Lung microvascular endothelial cell (primary cell): ENCODE data around the gene ASXL3. TPM values are rescaled to one million over a fixed set of nuclear protein-coding genes. Genes with fewer than 3 reads are reported as not detected.

Experiments used
- DNase-seq, 2 donors: peaks; one replicate each; pipeline versions ENCODE4 v3.0.0 to v3.0.0-alpha.2; 2010; ENCODE audit warnings: low read depth in 2 of 2
- total RNA-seq: library from RNA; depleted of rRNA; stranded (reverse); fragments of >200 nt; gene quantifications from 2 replicates; pipeline ENCODE4 v1.2.1, GENCODE V29; 2014

ASXL3 gene
- total RNA-seq, 1 donor from 2014 or later: 0.20 TPM

DNA sequence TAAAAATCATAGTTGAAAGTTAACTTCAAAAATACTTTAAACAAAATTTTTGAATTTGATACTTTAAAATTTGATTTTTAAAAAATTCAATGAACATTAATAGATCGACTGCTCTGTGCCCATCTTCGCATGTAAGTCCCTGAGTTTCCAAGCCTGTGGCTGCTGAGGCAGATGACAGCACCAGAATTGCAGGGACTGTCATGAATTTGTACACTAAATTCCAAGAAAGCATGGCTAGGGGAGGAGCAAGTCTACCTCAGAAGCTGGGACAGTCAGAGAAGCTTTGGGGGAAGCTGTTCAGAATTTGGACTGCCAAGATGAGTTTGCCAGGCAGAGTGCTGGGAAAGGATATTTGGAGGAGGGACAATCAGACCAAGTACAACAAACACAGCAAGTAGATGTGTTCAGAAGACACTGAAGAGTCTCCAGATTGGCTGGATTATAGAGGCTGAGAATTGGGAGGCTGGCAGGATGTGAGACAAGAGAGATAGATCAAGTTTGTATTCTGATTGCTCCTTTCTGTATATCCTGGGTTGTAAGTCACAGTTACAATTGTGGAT lies 79.0 kb downstream of the ASXL3 start:
- DNase-seq: no peak

DNA sequence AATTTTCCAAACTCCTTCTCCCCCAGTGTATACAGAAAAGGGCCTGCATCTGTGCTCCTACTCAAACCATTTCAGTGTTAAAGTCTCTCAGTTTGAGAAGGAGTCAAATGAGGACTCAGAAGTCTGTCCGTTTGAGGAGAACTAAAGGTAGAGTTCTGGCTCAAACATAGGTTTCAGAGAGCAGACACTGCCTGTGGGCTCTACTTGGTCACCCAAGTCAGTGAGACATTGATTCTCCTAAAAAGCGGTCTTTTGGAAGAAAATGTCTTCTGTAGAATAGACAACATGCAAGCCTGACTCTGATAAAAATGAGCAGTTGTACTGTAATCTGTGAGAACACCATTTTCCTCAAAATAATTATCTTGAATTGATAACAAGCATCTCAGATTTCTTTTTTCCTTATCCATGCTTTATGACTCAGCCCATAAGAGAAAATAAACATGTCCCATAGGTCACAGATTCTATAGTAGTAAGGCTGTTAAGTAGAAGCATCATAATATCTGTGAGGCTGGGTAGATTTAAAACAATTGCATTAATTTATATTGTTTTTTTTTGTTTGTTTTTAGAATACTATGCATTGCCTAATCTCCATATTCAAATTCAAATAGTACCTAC lies 82.8 kb downstream of the ASXL3 start:
- no peak for DNase-seq

DNA sequence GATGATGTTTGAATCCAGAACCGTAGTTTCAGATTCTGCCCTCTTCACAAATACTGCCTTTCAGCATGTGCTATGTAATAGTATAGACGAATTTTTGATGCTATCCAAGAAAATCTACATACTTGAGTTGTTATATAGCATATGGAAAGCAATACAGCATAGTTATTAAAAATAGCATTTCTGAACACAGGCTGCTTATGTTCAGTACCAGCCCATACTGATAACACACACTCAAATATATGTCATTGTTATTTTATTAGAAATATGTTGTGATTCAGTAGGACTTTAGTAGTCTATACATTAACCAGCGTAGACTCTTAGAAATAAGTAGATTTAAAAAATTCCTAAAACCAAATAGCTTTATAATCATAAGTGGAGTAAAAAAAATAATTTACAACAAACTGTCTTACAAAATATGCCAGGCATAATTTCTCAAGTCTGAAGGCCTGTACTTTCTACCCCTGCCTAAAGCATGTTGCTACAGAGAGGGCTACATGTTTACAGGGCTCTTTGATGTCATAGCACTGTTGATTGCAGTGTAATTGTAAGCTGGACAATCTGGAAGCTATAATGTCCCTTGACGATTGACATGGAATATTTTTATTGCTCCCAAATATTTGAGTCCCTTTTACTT lies 86.3 kb downstream of the ASXL3 start:
- DNase-seq: no peak

DNA sequence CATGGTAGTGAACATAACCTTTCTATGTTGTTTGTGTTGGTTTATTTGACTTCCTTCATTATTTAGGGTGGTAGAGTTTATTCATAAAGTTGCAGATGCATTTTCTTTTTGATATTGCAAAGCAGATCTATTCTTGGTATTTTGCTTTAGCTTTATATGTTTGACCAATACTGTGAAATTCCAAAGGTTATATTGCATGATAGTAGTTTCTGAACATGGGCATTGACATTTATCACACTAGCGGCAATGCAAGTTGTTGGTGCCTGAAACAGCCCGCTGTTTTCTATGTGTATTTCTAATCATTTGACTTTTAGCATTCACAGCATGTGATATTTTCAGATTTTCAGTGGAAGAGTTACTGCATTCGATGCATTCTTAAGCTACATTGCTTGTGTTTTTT lies 87.2 kb downstream of the ASXL3 start:
- DNase-seq: no peak

DNA sequence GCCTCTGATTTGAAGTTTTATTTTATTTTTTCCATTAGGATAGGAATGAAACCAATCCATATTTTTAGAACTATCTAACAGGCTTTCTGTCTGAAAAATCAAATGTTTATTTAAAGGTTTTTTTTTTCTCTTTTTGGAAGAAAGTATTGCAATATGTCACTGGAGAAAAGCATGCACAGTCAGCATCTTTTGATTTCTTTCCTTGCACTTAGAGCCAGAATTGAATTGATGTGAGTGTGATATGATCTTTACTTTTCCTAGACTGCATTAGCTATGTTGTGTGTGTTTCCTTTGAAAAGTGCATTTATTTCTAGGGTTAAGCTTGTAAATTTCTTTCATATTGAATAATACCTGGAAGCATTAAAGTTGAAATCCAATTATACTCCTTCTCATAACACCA lies 87.6 kb downstream of the ASXL3 start:
- DNase-seq: no peak

DNA sequence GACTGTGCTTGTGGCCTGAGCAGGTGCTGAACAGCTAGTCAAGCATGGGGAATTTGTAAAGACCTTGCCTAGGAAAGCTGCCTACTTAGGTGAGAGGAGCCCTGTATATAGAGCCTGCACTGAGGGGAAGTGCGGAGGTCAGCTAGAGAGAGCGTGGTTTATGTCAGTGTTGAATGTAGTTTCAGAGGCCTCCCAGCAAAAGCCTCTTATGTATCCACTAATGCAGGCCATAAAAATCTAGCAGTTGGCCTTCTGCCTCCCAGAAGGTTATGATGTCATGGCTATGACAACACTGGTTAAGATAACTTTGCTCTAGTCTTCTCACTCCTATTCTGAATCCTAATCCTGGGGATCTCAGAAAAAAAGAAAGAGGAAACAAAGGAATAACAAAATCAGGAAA lies 88.9 kb downstream of the ASXL3 start:
- no peak for DNase-seq

DNA sequence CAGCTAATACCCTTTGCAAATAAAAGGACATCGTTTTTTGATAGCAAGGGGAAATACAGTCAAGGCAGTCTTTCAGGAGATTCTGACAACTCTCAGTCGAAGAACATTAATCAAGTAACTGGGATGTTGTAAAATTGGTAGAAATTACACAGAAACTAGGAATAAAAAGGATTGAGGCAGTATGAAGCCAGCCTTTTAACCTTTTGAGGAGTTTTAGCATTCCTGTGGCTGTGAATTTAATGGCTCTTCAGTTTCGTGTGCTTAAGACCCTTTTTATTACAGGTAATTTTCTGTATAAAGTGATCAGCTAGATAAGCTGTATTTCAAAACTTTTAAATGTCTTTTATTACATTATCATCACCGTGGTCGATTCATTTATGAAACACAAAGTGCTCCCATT lies 91.6 kb downstream of the ASXL3 start:
- no peak for DNase-seq

DNA sequence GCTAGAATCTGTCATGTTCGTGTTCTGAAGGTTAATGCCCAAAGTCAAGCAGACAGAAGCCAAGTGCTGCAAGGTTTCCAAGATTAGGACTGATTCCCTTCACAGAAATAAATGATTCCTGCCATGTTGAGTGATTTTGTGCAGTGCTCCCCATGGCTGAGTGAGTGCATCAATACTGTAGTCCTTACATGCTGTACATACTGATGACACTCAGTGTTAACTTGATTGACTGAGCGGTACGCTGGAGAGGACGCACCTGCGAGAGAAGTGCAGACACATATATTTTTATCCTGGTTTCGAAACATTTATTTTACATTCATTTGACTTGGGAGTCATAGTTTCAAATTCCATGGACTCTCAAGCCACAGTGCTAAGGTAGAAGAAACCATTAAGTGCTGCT lies 92.0 kb downstream of the ASXL3 start:
- DNase-seq: no peak

DNA sequence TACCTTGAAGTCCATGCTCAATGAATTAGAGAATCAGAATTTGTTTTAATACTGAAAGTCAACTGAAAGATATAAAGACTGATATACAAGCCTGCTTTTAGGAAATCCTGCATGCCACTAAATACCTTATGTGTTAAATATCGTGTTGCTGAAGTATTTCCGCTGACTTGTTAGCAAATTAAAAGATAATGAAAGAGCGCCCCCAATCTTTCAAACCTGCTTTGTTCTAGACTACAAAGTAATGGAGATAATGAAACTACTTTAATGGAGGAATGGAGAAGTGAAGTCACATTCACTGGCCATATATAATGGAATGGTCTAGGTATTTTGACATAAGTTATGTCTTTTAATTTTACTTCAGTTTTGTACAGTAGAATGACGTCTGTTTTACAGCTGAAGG lies 95.7 kb downstream of the ASXL3 start:
- DNase-seq: peak; percentile 5 to 32

DNA sequence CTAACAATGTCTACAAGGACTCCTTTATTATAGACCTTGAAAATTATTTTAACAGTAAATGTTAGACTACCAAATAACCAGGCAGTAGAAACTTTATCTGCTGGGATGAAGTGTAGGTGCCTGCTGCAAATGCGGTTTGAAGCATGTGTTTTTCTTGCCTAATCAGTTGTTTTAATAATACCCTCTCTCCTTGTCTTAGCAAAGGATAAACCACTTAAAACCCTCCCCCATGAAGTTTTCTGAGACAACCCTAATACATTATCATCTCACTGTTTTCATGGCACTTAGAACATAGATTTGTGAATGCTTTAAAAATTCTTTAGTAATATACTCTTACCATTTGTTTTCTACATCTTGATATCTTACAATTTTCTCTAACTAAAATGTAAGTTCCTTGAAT lies 98.6 kb downstream of the ASXL3 start:
- no peak for DNase-seq

DNA sequence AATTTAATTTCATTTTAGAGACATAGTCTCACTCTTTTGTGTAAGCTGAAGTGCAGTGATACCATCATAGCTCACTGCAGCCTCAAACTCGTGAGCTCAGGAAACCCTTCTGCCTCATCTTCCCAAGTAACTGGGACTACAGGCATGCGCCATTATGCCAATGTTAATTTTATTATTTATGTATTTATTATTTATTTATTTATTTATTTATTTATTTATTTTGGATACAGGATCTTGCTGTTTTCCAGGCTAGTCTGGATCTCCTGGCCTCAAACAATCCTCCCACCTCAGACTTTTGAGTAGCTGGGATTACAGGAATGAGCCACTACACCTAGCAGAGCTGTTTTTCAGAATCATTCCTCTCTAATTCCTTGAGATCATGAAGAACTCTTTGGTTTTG lies 99.9 kb downstream of the ASXL3 start:
- no peak for DNase-seq

DNA sequence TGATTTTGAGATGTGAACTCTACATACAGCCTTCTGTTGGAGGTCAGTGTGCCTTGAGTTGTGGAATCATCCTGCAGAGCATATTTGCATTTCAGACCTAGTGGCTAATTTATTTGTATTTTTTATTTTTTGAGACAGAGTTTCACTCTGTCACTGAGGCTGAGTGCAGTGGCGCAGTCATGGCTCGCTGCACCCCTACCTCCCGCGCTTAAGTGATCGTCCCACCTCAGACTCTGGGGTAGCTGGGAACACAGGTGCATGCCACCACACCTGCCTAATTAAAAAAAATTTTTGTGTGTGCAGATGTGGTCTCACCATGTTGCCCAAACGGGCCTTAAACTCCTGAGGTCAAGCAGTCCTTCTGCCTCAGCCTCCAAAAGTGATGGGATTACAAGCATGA lies 104.4 kb downstream of the ASXL3 start:
- no peak for DNase-seq

DNA sequence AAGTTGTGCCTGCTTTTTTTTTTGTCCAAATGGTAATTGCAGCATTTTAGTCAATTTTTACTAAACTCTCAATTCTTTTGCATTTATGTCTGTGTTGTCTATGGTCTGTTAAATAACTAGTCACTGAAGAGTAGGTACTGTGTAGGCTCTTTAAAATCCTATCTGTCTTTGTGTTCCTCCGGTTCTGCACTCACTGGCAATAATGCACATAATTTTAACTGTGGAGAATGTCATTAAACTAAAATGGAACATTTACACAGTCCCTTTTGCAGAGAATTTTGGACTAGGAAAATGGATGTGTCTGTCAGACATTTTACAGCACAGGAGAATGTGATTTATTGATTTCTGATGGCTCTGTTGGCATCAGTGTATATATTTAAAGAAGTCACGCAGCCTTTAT lies 116.6 kb downstream of the ASXL3 start:
- DNase-seq: no peak

DNA sequence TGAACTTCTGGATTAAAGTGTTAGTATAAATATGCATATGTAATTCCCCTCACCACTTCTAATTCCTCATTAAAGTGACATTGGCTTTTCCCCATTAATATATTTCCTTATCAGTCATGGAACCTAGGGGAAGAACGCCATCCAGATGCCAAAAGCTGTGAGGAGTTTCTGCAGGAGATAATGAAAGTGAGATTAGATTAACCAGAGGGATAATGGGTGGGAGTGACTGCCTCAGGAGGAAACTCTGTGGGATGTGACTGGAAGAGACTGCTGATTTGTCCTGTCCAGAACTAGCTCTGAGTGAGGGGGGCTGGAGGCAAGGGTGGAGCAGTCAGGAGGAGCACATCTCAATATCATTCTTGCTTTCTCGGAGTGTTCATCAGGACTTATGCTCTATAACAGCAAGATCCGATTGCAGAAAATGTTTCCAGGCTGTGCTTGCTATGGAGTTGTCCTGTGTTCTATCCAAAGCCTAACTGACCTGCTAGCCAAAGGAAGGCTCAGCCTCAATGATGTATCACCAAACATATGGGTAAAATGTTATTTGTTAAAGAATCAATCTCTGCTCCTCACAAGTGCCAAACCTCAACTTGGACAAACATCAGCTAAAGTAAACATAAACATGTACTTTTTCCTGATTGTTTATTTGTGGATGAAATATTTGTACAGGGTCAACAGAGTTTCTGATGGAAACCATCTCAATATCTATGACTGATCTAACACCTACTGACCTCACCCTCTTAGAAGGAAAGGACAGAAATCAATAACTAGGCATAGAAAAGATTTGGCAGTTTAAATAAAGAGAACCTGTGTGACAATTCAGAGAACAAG lies 118.5 kb downstream of the ASXL3 start:
- no peak for DNase-seq

DNA sequence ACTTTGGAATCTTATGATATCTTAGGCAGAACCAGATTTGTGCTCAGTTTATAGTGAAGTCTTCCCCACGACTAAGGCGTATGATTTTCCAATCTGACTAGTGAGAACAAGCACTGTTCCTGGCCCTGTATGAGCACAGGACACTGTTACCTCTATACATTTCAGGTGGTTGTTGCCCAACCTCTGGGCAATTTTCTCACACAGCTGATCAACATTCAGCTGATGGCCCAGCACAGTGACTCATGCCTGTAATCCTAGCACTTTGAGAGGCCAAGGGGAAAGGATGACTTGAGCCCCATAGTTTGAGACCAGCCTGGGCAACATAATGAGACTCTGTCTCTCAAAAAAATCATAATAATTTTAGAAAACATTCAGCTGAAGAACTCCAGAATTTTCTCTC lies 119.5 kb downstream of the ASXL3 start:
- DNase-seq: no peak

DNA sequence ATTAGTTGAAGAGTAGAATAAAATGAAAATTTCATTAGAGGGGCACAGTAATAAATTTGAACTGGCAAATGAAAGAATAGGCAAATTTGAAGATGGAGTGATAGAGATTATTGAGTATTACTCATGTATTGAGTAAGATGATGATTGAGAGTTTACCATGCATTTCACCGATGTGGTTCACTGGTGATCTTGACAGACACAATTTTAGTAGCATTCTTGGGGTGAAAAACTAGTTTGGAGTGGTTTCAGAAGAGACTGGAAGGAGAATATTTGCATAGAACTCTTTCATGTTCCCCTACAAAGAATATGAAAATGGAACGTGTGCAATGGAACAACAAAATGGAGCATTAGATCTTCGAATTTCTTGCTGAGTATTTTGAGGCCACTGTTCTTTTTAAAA lies 121.4 kb downstream of the ASXL3 start:
- no peak for DNase-seq

DNA sequence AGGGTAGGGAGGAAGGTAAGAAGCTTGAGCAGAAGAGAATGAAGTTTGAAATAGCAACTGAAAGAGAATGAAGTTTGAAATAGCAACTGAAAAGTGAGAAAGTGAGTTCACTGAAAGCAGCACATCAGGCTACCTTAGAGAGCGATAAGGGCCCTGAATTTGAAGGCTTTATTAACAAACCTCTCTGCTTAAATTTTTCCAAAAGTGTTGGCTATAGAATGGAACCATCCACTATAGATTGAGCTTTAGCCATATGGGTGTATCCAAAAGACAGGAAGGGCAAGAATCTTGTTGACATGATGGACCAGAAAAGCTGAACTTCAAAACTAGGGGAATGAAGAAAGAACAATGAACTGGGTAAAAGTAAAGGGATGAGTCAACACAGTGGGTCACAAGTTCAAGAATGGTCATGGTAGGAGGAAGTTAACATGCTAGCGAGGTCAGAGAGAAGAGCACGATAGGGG lies 122.5 kb downstream of the ASXL3 start:
- no peak for DNase-seq

DNA sequence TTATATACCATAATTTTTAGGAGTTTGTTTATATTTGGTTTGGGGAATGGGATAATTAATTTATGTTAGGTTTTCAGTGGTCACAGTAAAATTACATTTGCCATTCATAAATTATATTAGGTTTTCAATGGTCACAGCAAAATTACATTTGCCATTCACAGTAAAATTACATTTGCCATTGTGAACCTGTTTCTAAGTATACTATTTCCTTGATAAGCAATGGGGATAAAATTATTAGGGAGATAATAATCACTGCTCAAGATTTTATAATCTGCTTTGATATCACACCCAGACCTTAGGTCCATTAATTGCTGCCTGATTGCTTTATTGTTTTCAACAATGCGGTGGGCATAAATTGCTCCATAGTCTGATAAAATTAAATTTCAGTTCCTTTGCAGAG lies 124.6 kb downstream of the ASXL3 start:
- DNase-seq: no peak

DNA sequence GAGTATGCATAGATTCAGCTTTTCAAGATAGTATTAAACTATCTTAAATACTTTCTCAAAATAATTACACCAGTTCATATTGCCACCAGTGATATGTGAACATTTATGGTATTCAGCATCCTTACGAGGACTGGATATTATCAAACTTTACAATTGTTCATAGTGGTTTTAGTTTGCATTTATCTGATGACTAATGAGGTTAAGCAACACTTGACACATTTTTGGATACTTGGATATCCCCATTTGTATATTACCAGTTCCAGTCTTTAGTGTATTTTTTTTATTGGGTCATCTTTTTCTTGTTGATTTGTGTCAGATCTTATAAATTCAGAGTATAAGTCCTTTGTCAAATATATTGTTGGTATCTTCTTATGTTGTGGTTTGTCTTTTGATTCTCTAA lies 128.4 kb downstream of the ASXL3 start:
- DNase-seq: no peak

DNA sequence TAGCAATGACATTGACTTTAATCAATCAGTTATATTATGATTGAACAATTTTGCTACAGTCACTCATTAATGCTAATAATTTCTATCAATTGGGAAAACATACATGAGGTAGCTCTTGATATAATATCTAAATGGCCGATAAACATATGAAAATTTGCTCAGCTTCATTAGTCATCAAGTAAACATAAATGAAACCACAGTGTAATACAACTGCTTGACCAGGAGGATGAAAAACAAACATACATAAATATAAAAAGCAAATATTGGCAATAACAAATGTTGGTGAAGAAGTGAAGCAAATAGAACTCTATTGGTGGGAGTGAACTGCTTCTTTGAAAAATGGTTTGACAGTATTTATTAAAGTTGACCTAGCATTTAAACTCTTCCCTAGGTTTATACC lies 130.9 kb downstream of the ASXL3 start:
- no peak for DNase-seq

DNA sequence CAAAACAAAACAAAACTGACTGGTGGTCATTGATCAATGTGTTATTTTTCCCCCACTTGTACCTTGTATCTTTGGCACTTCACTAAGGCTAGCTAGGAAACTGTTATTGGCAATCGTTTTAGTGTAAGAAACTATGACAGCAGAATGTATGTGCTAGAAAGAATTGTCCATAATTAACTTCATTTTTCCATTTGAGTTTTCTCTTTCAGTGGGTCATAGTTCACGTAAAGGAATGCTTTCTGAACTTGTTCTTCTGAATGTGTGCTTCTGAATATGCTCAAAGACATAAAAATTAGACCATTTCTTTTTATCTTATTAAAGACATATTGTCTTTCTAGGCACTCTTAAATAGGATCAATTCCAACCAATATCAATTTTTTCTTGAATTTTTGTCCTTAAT lies 132.2 kb downstream of the ASXL3 start:
- no peak for DNase-seq

DNA sequence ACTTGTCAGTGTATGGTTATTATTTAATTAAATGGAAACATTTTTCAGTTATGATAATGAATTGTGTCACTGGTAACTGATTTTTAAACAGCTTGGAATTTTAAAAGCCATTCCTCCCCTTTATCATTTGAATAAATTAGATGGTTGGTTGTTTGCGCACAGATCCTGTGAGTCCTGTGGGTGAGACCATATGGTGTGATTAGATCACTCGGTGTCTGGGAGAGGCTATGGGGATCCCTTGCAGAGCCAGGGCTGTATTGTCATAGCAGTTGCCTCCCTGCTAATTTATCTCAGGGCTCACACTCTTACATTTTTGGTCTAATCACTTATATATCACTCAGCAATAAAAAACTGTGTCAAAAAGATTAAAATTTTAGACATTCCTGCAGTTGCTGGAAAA lies 133.5 kb downstream of the ASXL3 start:
- no peak for DNase-seq

DNA sequence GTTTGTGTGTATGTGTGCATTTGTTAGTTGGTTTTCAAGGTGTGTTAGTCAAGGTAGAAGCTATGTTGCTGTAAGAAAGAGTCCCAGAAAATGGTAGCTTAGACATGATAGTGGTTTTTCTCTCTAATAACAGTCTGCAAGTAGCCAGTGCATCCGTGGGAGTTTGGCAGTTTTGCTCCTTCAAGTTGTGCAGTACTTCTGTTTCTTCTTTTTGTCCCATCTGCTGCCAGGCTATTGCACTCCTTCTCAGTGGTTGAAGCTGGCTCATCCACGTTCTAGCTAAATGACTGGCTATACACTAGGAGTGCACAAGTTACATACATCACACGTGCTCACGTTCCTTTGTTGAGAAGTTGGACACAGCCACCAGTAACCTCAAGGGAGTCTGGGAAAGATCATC lies 134.7 kb downstream of the ASXL3 start:
- no peak for DNase-seq
